ENCODE measurements around the gene TSPAN17. TPM values are rescaled to one million over a fixed set of nuclear protein-coding genes. Genes with fewer than 3 reads are reported as not detected.

The TSPAN17 gene
- total RNA-seq, 1 donor from 2014 or later, result 33.9 TPM

GRCh38 chr5:176625966-176626875 lies 21.1 kb upstream of the TSPAN17 start:
- intact Hi-C loops (cut with micrococcal nuclease), result loop anchor here (10.0 kb wide), 1 partner anchor 51 kb away; no protein-coding TSS in a partner anchor
- Mint-ChIP-seq H3K27me3 (ENCODE audit: low read depth) (peaks cover 63% of the 10 kb centered on the region), H3K4me1 (ENCODE audit: low read depth) (peaks cover 8% of the 10 kb centered on the region), H3K4me3 (ENCODE audit: low read depth) (no peak overlapping the region), H3K36me3 (ENCODE audit: low read depth) (no peaks in the 10 kb centered on the region), H3K27ac (no peak overlapping the region), H3K9me3 (no peaks in the 10 kb centered on the region)
- no peak for DNase-seq (ENCODE audit: low spot score)

DNA sequence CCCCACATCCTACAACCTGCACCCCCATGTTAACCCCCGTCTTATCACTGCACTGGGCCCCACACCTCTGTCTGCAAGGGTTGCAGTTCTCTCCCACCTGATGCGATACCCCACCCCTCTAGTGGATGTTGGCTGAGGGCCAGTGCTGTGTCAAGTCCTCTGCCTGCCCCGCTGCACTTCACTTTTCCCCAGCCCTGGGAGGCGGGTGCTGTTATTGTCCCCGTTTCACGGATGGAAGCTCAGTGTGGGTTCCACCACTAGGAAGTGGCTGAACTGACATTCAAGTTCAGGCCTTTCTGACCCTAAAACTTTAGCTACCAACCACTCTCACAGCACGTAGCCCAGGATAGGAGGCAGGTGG lies 20.4 kb upstream of the TSPAN17 start:
- H3K4me3 Mint-ChIP-seq (ENCODE audit: low read depth), result no peak overlapping the region

GRCh38 chr5:176627582-176627981 lies 19.7 kb upstream of the TSPAN17 start:
- Mint-ChIP-seq H3K27me3 (ENCODE audit: low read depth) (peaks cover 63% of the 10 kb centered on the region), H3K4me3 (ENCODE audit: low read depth) (no peak overlapping the region), H3K9me3 (no peaks in the 10 kb centered on the region), H3K27ac (no peak overlapping the region), H3K36me3 (ENCODE audit: low read depth) (no peaks in the 10 kb centered on the region), H3K4me1 (ENCODE audit: low read depth) (peaks cover 8% of the 10 kb centered on the region)
- intact Hi-C loops (cut with micrococcal nuclease), result loop anchor here (10.0 kb wide), 1 partner anchor 53 kb away; no protein-coding TSS in a partner anchor
- no peak for DNase-seq (ENCODE audit: low spot score)

More for the DNA sequence above, 20.4 kb upstream of the TSPAN17 start:
- H3K36me3 Mint-ChIP-seq (ENCODE audit: low read depth), result no peaks in the 10 kb centered on the region
- peaks cover 8% of the 10 kb centered on the region for H3K4me1 Mint-ChIP-seq (ENCODE audit: low read depth)
- H3K27ac Mint-ChIP-seq, result no peak overlapping the region
- peaks cover 64% of the 10 kb centered on the region for H3K27me3 Mint-ChIP-seq (ENCODE audit: low read depth)
- no peaks in the 10 kb centered on the region for H3K9me3 Mint-ChIP-seq
- intact Hi-C loops (cut with micrococcal nuclease), result loop anchor here (10.0 kb wide), 1 partner anchor 52 kb away; no protein-coding TSS in a partner anchor
- no peak for DNase-seq (ENCODE audit: low spot score)

GRCh38 chr5:176628406-176629228 lies 18.7 kb upstream of the TSPAN17 start:
- intact Hi-C loops (cut with micrococcal nuclease), result loop anchor here (10.0 kb wide), 1 partner anchor 54 kb away; no protein-coding TSS in a partner anchor
- Mint-ChIP-seq H3K36me3 (ENCODE audit: low read depth) (no peaks in the 10 kb centered on the region), H3K4me3 (ENCODE audit: low read depth) (no peak overlapping the region), H3K4me1 (ENCODE audit: low read depth) (peaks cover 8% of the 10 kb centered on the region), H3K27me3 (ENCODE audit: low read depth) (peaks cover 70% of the 10 kb centered on the region), H3K9me3 (no peaks in the 10 kb centered on the region), H3K27ac (no peak overlapping the region)
- DNase-seq (ENCODE audit: low spot score), result no peak

DNA sequence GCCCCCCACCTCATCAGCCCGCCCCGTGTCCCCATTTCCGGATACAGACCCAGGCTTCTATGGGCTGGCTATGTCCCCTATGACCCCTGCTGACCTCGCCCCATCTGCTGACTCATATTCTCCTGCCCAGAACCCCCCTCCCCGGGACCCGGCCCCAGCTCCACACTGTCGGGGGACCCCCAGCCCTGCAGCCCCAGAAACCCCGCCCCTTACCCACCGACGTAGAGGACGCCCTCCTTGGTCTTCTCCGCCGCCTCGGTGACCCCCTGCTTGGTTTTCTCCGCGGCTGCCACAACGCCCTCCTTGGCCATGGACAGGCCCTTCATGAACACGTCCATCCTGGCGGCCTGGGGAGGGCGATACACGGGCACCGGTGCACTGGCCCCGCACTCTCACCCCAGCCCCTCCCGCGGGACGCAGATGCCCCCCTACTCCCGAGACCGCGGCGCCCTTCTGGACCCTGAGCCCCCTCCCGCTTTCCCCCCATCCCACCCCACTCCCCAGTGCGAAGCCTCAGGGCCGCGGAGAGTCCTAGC lies 17.9 kb upstream of the TSPAN17 start:
- H3K36me3 Mint-ChIP-seq (ENCODE audit: low read depth), result no peaks in the 10 kb centered on the region
- H3K27me3 Mint-ChIP-seq (ENCODE audit: low read depth), result peaks cover 71% of the 10 kb centered on the region
- no peaks in the 10 kb centered on the region for H3K9me3 Mint-ChIP-seq
- no peak for DNase-seq (ENCODE audit: low spot score)
- intact Hi-C loops (cut with micrococcal nuclease), result loop anchor here (10.0 kb wide), 1 partner anchor 55 kb away; no protein-coding TSS in a partner anchor
- H3K27ac Mint-ChIP-seq, result no peak overlapping the region
- peaks cover 12% of the 10 kb centered on the region for H3K4me1 Mint-ChIP-seq (ENCODE audit: low read depth)
- no peak overlapping the region for H3K4me3 Mint-ChIP-seq (ENCODE audit: low read depth)

DNA sequence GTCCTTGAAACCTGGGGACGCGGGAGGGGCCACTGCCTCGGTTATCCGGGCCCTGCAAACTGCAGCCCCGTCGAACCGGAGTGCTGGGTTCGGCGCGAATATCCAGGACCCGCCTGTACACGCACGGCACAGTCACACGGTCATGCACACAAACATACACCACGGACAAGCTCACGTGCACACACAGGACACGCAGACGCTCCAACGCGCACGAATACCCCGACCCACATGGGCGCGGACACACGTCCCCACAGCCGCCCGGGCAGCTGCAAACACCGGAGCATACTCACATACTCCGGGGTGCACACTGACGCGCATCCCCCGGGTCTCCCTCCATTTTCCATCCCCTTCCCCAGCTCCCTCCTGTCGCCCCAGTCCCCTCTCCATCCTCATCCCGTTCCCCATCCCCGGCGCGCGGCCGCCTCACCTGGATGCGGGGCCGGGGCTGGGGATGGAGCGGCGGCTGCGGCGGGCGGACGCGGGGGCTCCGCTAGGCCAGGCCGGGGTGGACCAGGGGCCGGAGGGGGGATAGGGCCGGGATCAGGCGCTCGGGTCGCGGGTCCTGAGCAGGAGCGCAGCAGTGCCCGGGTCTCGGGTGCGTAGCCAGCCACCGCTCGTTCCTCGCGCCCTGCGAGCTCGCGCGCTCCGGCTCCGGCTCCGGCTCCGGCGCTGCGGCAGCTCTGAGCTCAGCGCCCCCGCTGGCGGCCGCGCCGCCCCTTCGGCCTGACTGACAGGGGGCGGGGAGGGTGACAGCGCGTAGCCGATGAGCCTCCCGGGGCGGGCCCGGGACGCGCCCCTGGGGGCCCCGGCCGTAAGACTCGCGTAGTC lies 17.2 kb upstream of the TSPAN17 start, which contains the start of the genes EIF4E1B and SNCB:
TSS of gene EIF4E1B (plus strand) at position 823 of the 828 bp plus-strand sequence. CDS start 12,113 bp downstream, outside the sequence.
TSS of gene SNCB (minus strand) at position 682 of the 828 bp plus-strand sequence. CDS start 880 bp downstream, outside the sequence.
- Mint-ChIP-seq H3K36me3 (ENCODE audit: low read depth) (no peaks in the 10 kb centered on the region), H3K9me3 (no peaks in the 10 kb centered on the region), H3K4me3 (ENCODE audit: low read depth) (peak within 1 kb of the TSS; percentile 3), H3K27ac (no peak within 1 kb of the TSS), H3K27me3 (ENCODE audit: low read depth) (peaks cover 74% of the 10 kb centered on the region), H3K4me1 (ENCODE audit: low read depth) (peaks cover 12% of the 10 kb centered on the region)
- peak; percentile 37 for DNase-seq (ENCODE audit: low spot score)
- intact Hi-C loops (cut with micrococcal nuclease), result loop anchor here (2.0 to 10.0 kb wide), 2 partner anchors 17 to 55 kb away; partner anchors contain the start of gene TSPAN17

DNA sequence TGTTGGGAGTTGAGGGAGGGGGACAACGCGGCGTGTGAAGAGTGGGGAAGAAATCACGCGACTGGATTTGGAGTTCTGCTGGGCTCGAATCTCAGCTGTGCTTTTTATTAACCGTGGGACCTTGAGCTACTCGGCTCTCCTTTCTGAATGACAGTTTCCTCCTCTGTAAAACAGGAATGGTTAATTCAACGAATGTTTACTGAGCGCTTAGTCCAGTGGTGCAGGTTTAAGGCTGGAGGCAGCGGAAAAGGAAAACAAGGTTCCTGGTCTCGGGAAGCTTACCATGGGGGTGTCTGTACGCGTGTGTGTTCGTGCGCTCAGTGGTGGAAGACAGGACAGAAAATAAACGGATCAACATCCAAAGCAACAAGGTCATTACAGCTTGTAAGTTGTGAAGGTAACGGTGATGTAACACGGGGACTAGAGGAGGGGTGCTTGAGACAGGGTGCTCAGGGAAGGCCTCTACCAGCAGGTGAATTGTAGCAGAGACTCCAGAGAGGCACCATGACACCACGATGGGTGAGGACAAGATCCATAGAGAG lies 16.5 kb upstream of the TSPAN17 start:
- intact Hi-C loops (cut with micrococcal nuclease), result loop anchor here (2.0 kb wide), 1 partner anchor 16 kb away; the partner anchor contains the start of gene TSPAN17
- no peak for DNase-seq (ENCODE audit: low spot score)
- no peak overlapping the region for H3K27ac Mint-ChIP-seq
- peak overlapping the region; percentile 3 for H3K4me3 Mint-ChIP-seq (ENCODE audit: low read depth)
- no peaks in the 10 kb centered on the region for H3K36me3 Mint-ChIP-seq (ENCODE audit: low read depth)
- H3K9me3 Mint-ChIP-seq, result no peaks in the 10 kb centered on the region
- H3K27me3 Mint-ChIP-seq (ENCODE audit: low read depth), result peaks cover 77% of the 10 kb centered on the region
- H3K4me1 Mint-ChIP-seq (ENCODE audit: low read depth), result peaks cover 12% of the 10 kb centered on the region

DNA sequence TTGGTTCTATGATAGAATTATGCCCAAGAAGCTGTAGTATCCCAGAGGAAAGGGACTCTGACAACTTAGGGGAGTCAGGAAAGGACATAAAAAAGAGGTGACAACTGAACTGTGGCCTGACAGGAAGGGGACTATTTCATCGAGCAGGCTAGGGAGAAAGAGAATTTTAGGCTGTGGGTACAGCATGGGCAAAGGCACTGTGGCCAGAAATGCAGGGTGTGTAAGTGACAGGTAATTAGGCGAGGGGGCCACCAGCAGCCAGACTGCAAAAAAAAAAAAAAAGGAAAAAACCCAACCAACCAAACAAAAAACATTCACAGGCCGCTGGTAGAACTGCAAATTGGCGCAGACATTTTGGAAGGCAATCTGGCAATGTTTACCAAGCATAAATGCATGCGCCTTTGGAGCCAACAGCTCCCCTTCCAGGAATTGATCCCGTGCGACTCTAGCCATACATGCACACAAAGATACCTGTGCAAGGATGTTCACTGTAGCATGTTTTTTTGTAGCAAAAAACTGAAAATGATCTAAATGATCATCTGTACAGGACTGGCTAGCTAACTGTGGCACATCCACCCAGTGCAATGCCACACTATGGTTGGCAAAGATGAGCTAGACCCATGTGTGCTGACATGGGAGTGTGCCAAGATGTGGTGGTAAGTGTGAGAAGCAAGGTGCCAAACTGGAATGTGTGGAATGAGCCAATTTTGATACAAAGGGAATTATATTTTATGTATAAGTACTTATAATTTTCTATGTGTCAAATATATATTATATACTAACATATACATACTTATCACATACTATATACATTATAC lies 15.7 kb upstream of the TSPAN17 start:
- no peak overlapping the region for H3K4me3 Mint-ChIP-seq (ENCODE audit: low read depth)

GRCh38 chr5:176632745-176633144 lies 14.5 kb upstream of the TSPAN17 start:
- H3K27me3 Mint-ChIP-seq (ENCODE audit: low read depth), result peaks cover 73% of the 10 kb centered on the region
- no peaks in the 10 kb centered on the region for H3K36me3 Mint-ChIP-seq (ENCODE audit: low read depth)
- H3K4me3 Mint-ChIP-seq (ENCODE audit: low read depth), result no peak overlapping the region
- H3K27ac Mint-ChIP-seq, result no peak overlapping the region
- no peak for DNase-seq (ENCODE audit: low spot score)
- intact Hi-C loops (cut with micrococcal nuclease), result no loop called here
- H3K9me3 Mint-ChIP-seq, result no peaks in the 10 kb centered on the region
- peaks cover 12% of the 10 kb centered on the region for H3K4me1 Mint-ChIP-seq (ENCODE audit: low read depth)

More for the DNA sequence above, 15.7 kb upstream of the TSPAN17 start:
- H3K27ac Mint-ChIP-seq, result no peak overlapping the region
- no peaks in the 10 kb centered on the region for H3K36me3 Mint-ChIP-seq (ENCODE audit: low read depth)
- peaks cover 12% of the 10 kb centered on the region for H3K4me1 Mint-ChIP-seq (ENCODE audit: low read depth)
- H3K9me3 Mint-ChIP-seq, result no peaks in the 10 kb centered on the region
- peaks cover 77% of the 10 kb centered on the region for H3K27me3 Mint-ChIP-seq (ENCODE audit: low read depth)
- intact Hi-C loops (cut with micrococcal nuclease), result loop anchor here (2.0 kb wide), 1 partner anchor 15 kb away; the partner anchor contains the start of gene TSPAN17
- no peak for DNase-seq (ENCODE audit: low spot score)

GRCh38 chr5:176633598-176633997 lies 13.7 kb upstream of the TSPAN17 start:
- DNase-seq (ENCODE audit: low spot score), result no peak
- H3K4me3 Mint-ChIP-seq (ENCODE audit: low read depth), result no peak overlapping the region
- H3K36me3 Mint-ChIP-seq (ENCODE audit: low read depth), result no peaks in the 10 kb centered on the region
- H3K27ac Mint-ChIP-seq, result no peak overlapping the region
- H3K4me1 Mint-ChIP-seq (ENCODE audit: low read depth), result peaks cover 9% of the 10 kb centered on the region
- peaks cover 71% of the 10 kb centered on the region for H3K27me3 Mint-ChIP-seq (ENCODE audit: low read depth)
- intact Hi-C loops (cut with micrococcal nuclease), result no loop called here
- no peaks in the 10 kb centered on the region for H3K9me3 Mint-ChIP-seq

- intact Hi-C loops (cut with micrococcal nuclease), result no loop called here
Observed at GRCh38 chr5:176636426-176636825, 10.9 kb upstream of the TSPAN17 start.

More at GRCh38 chr5:176636426-176636825, 10.9 kb upstream of the TSPAN17 start:
- Mint-ChIP-seq H3K27ac (no peak overlapping the region), H3K4me1 (ENCODE audit: low read depth) (peaks cover 4% of the 10 kb centered on the region), H3K9me3 (no peaks in the 10 kb centered on the region), H3K36me3 (ENCODE audit: low read depth) (no peaks in the 10 kb centered on the region), H3K4me3 (ENCODE audit: low read depth) (no peak overlapping the region), H3K27me3 (ENCODE audit: low read depth) (peaks cover 49% of the 10 kb centered on the region)
- DNase-seq (ENCODE audit: low spot score), result no peak
